Measurements from ENCODE around the gene BPIFB6.

The BPIFB6 gene

GRCh38 chr20:33024243-33024560, 7.2 kb upstream of the BPIFB6 start:
- no peak for DNase-seq (ENCODE audit: low read depth)
- no peak overlapping the region for H3K4me3 ChIP-seq (ENCODE audit: low read length)
- TF ChIP-seq CTCF (conservative IDR thresholded peaks at IDR 0.05; ENCODE audit: low read length), result no peak

- no peak for DNase-seq (ENCODE audit: low read depth)
- no peak for TF ChIP-seq CTCF (conservative IDR thresholded peaks at IDR 0.05; ENCODE audit: low read length)
- H3K4me3 ChIP-seq (ENCODE audit: low read length), result no peak overlapping the region
Measured at GRCh38 chr20:33024609-33025317, 6.7 kb upstream of the BPIFB6 start.

GRCh38 chr20:33025318-33025876, 6.1 kb upstream of the BPIFB6 start:
- TF ChIP-seq CTCF (conservative IDR thresholded peaks at IDR 0.05; ENCODE audit: low read length), result no peak
- H3K4me3 ChIP-seq (ENCODE audit: low read length), result no peak overlapping the region

GRCh38 chr20:33026072-33026778, 5.2 kb upstream of the BPIFB6 start:
- no peak for DNase-seq (ENCODE audit: low read depth)
- H3K4me3 ChIP-seq (ENCODE audit: low read length), result no peak overlapping the region
- no peak for TF ChIP-seq CTCF (conservative IDR thresholded peaks at IDR 0.05; ENCODE audit: low read length)

More at GRCh38 chr20:33025318-33025876, 6.1 kb upstream of the BPIFB6 start:
- DNase-seq (ENCODE audit: low read depth), result no peak

GRCh38 chr20:33026779-33027759, 4.4 kb upstream of the BPIFB6 start:
- no peak for TF ChIP-seq CTCF (conservative IDR thresholded peaks at IDR 0.05; ENCODE audit: low read length)
- no peak for DNase-seq (ENCODE audit: low read depth)
- H3K4me3 ChIP-seq (ENCODE audit: low read length), result no peak overlapping the region

GRCh38 chr20:33027769-33028751, 3.4 kb upstream of the BPIFB6 start:
- DNase-seq (ENCODE audit: low read depth), result no peak
- no peak for TF ChIP-seq CTCF (conservative IDR thresholded peaks at IDR 0.05; ENCODE audit: low read length)
- H3K4me3 ChIP-seq (ENCODE audit: low read length), result no peak overlapping the region
